Endothelial cell of umbilical vein (primary cell): ENCODE measurements around the gene SEPTIN14. TPM values are rescaled to one million over a fixed set of nuclear protein-coding genes. Genes with fewer than 3 reads are reported as not detected.

Experiments used
- BruUV-seq: library from RNA; stranded (reverse); fragments of 400-500 nt; replicated peaks from 2 replicates; lab custom pipeline; 2021; lab: Mats Ljungman, UMichigan
- CTCF ChIA-PET: fragments of 300-600, 350-600 bp; sonication (Branson Sonifier 250); formaldehyde crosslinking; loops from one replicate; lab custom pipeline; 2021; ENCODE audit warnings: antibody characterized with exemption, inconsistent platforms; lab: Charles Lee
- POLR2A ChIA-PET: fragments of 300-600, 350-600 bp; sonication (Branson Sonifier 250); formaldehyde crosslinking; loops from one replicate; lab custom pipeline; 2021; ENCODE audit warnings: antibody characterized with exemption, inconsistent platforms; lab: Charles Lee
- DNase-seq: peaks from one replicate; pipeline ENCODE4 v3.0.0-alpha.2; 2011; ENCODE audit warnings: low read depth, low spot score
- FAIRE-seq: peaks from 2 replicates; lab custom pipeline; 2011; peaks lifted over from hg19 to GRCh38; lab: Jason Lieb, UNC
- H2AFZ ChIP-seq: 2 replicates; pipeline ENCODE4 v1.6.0; 2012; ENCODE audit warnings: low read depth, low read length, control low read depth, inconsistent platforms
- H3K27ac ChIP-seq: 2 replicates; pipeline ENCODE4 v1.5.1; 2011; ENCODE audit warnings: low read depth, mild to moderate bottlenecking, control low read depth, low read length, moderate library complexity; ENCODE audit not compliant: insufficient read depth
- H3K27me3 ChIP-seq, 2 experiments: 2 replicates each; pipeline versions ENCODE4 v1.6.0 to v1.6.1; 2011; ENCODE audit warnings: low read length in 2 of 2, mixed read lengths in 1 of 2; ENCODE audit not compliant: control insufficient read depth in 2 of 2, insufficient read depth in 2 of 2
- H3K36me3 ChIP-seq, 2 experiments: 2 replicates in 1 of 2; 3 replicates in 1 of 2; pipeline ENCODE4 v1.5.1; 2011; ENCODE audit warnings: low read length in 2 of 2, mild to moderate bottlenecking in 1 of 2, moderate library complexity in 1 of 2; ENCODE audit not compliant: control insufficient read depth in 2 of 2, insufficient read depth in 2 of 2; ENCODE audit errors: extremely low read depth in 1 of 2
- H3K4me1 ChIP-seq: 3 replicates; pipeline ENCODE4 v1.5.1; 2011; ENCODE audit warnings: mild to moderate bottlenecking, low read length; ENCODE audit not compliant: control insufficient read depth, insufficient read depth; ENCODE audit errors: extremely low read depth
- H3K4me2 ChIP-seq: 2 replicates; pipeline ENCODE4 v1.6.1; 2011; ENCODE audit warnings: low read length, control low read depth, mixed read lengths; ENCODE audit not compliant: insufficient read depth
- H3K4me3 ChIP-seq, 3 experiments: fragments of 200-600 bp in 1 of 3; sonication (generic), shearing (Covaris generic) in 1 of 3; replicated peaks in 1 of 3; 2 replicates each; pipeline ENCODE4 v1.5.1; 2011 to 2016; ENCODE audit warnings: control low read depth in 3 of 3, low read length in 3 of 3, mild to moderate bottlenecking in 2 of 3, inconsistent platforms in 1 of 3, low read depth in 1 of 3, moderate library complexity in 1 of 3; ENCODE audit not compliant: insufficient read depth in 1 of 3
- H3K79me2 ChIP-seq: 2 replicates; pipeline ENCODE4 v1.6.0; 2012; ENCODE audit warnings: low read length, inconsistent platforms; ENCODE audit not compliant: control insufficient read depth, insufficient read depth
- H3K9ac ChIP-seq: replicated peaks from 2 replicates; pipeline ENCODE3; 2011; ENCODE audit warnings: low read length, control low read depth; ENCODE audit not compliant: insufficient read depth; ENCODE audit errors: extremely low read depth
- H3K9me1 ChIP-seq: replicated peaks from 3 replicates; pipeline ENCODE4 v1.6.0; 2011; ENCODE audit warnings: mild to moderate bottlenecking, low read length; ENCODE audit not compliant: control insufficient read depth, insufficient read depth; ENCODE audit errors: extremely low read depth
- H3K9me3 ChIP-seq: replicated peaks from 2 replicates; pipeline ENCODE4 v1.5.1; 2012; ENCODE audit warnings: low read length, inconsistent platforms; ENCODE audit not compliant: control insufficient read depth, insufficient read depth
- H4K20me1 ChIP-seq: replicated peaks from 2 replicates; pipeline ENCODE3; 2011; ENCODE audit warnings: mild to moderate bottlenecking, low read length; ENCODE audit not compliant: control insufficient read depth, insufficient read depth; ENCODE audit errors: extremely low read depth
- CTCF ChIP-seq, 2 donors: IDR thresholded peaks; 1 replicate in 1 of 2; 2 replicates in 1 of 2; pipeline ENCODE4 v1.5.1; 2011; ENCODE audit warnings: low read length in 2 of 2, mild to moderate bottlenecking in 2 of 2, moderate library complexity in 2 of 2, control low read depth in 1 of 2, inconsistent platforms in 1 of 2, low read depth in 1 of 2; ENCODE audit not compliant: insufficient read depth in 1 of 2; ENCODE audit errors: extremely low read depth in 1 of 2
- EZH2 ChIP-seq: IDR thresholded peaks from 2 replicates; pipeline ENCODE4 v1.6.1; 2012; ENCODE audit warnings: borderline replicate concordance, low read depth, mild to moderate bottlenecking, moderate library complexity, low read length, inconsistent platforms; ENCODE audit not compliant: severe bottlenecking
- FOS ChIP-seq: IDR thresholded peaks from 2 replicates; pipeline ENCODE4 v1.6.1; 2011; ENCODE audit warnings: mild to moderate bottlenecking, low read length, moderate library complexity, borderline replicate concordance; ENCODE audit not compliant: insufficient read depth
- GATA2 ChIP-seq: IDR thresholded peaks from 2 replicates; pipeline ENCODE4 v1.7.0; 2011; ENCODE audit warnings: low read depth, mild to moderate bottlenecking, moderate library complexity, mixed read lengths, low read length; ENCODE audit not compliant: insufficient read length, insufficient read depth
- JUN ChIP-seq: IDR thresholded peaks from 2 replicates; pipeline ENCODE4 v1.6.1; 2011; ENCODE audit warnings: borderline replicate concordance, low read depth; ENCODE audit not compliant: insufficient read length, insufficient read depth
- MAX ChIP-seq: IDR thresholded peaks from 2 replicates; pipeline ENCODE4 v1.6.1; 2011; ENCODE audit not compliant: insufficient read depth, insufficient read length
- MYC ChIP-seq: IDR thresholded peaks from one replicate; pipeline ENCODE4 v1.6.1; 2011; ENCODE audit warnings: mild to moderate bottlenecking, low read depth, low read length
- POLR2A ChIP-seq: IDR thresholded peaks from 2 replicates; pipeline ENCODE4 v1.6.1; 2012; ENCODE audit warnings: low read depth, mild to moderate bottlenecking, control low read depth, low read length
- POLR2AphosphoS5 ChIP-seq: IDR thresholded peaks from 2 replicates; pipeline ENCODE4 v1.6.1; 2012; ENCODE audit warnings: low read depth, mild to moderate bottlenecking, control low read depth, low read length, moderate library complexity; ENCODE audit not compliant: insufficient read depth
- dilution Hi-C: fragments of 300-500 bp; cut with MboI; formaldehyde crosslinking; loops from one replicate; pipeline ENCODE4 v1.15.0; 2019; ENCODE audit warnings: low sequenced_read_pairs; ENCODE audit not compliant: extremely low pct_ligation_motif_present
- intact Hi-C: fragments of 100-400 bp; cut with micrococcal nuclease; formaldehyde crosslinking; loops from one replicate; pipeline ENCODE4 v1.10.0; 2022
- polyA plus RNA-seq, 4 experiments: library from polyadenylated mRNA; depleted of rRNA in 3 of 4; stranded (reverse) in 3 of 4; unstranded in 1 of 4; fragments of >200 nt; gene quantifications; 2 replicates each; pipeline versions ENCODE4 v1.2.1 to v1.2.3, GENCODE V29; 2011 to 2012; ENCODE audit warnings: missing spikeins in 1 of 4
- total RNA-seq: library from RNA; stranded (reverse); gene quantifications from 2 replicates; pipeline ENCODE4 v1.2.3, GENCODE V29; 2021

The SEPTIN14 gene
- total and polyA plus RNA-seq, 2 donors (not counting 3 experiments of a cell fraction or from before 2014, with no cell fraction given) = not detected

- intact Hi-C loops (no loop called here), dilution Hi-C loops (no loop called here)
- Histone ChIP-seq H3K4me3 (no peak overlapping the region), H3K79me2 (no peaks in the 10 kb centered on the region), H3K9me3 (no peaks in the 10 kb centered on the region), H3K27me3 (no peaks in the 10 kb centered on the region), H3K4me2 (no peak overlapping the region), H2AFZ (no peak overlapping the region), H3K27ac (no peak overlapping the region), H3K9ac (no peak overlapping the region), H4K20me1 (no peaks in the 10 kb centered on the region), H3K4me1 (no peaks in the 10 kb centered on the region), H3K36me3 (no peaks in the 10 kb centered on the region), H3K9me1 (no peaks in the 10 kb centered on the region)
- POLR2A ChIA-PET = no interaction called here
- DNase-seq (no peak), FAIRE-seq (no peak)
- CTCF ChIA-PET = no interaction called here
- BruUV-seq = no TSS peak
- TF ChIP-seq MAX (no peak), GATA2 (no peak), JUN (no peak), POLR2A (no peak), MYC (no peak), EZH2 (no peak), FOS (no peak), CTCF (IDR thresholded peaks at IDR 0.05; ENCODE audit: extremely low read depth in 1 of 2, insufficient read depth in 1 of 2, low read depth in 1 of 2, low read length in 2 of 2) (no peak), POLR2AphosphoS5 (no peak)
Measured at GRCh38 chr7:55838595-55838994, 24.0 kb downstream of the SEPTIN14 start.
